Erythroblast (primary cell): Measurements from ENCODE around the gene RPS15.

ENCODE experiments used
- GATA1 ChIP-seq: IDR thresholded peaks from 2 replicates; pipeline ENCODE4 v1.6.1; 2011; ENCODE audit warnings: low read depth, mild to moderate bottlenecking, control low read depth, low read length, moderate library complexity
- POLR2A ChIP-seq: IDR thresholded peaks from 2 replicates; pipeline ENCODE4 v1.6.1; 2011; ENCODE audit warnings: mild to moderate bottlenecking, low read length

GRCh38 chr19:1432507-1432887, 5.7 kb upstream of the RPS15 start:
- TF ChIP-seq POLR2A (no peak), GATA1 (no peak)
